ENCODE results near the gene ANAPC13.

- TF ChIP-seq CTCF (conservative IDR thresholded peaks at IDR 0.05; ENCODE audit: low read length) (no peak), EZH2phosphoT487 (IDR thresholded peaks at IDR 0.05; ENCODE audit: borderline replicate concordance) (no peak)
Measured at GRCh38 chr3:134477938-134478337, 7.8 kb downstream of the ANAPC13 start.
